HCT116 (cell line): ENCODE results near the gene C9orf152. TPM values are rescaled to one million over a fixed set of nuclear protein-coding genes. Genes with fewer than 3 reads are reported as not detected.

Experiments used
- ATAC-seq: fragments of 200-7000 bp; cut with Tn5 transposase; 2 replicates; pipeline ENCODE4 v1.9.1; 2020; ENCODE audit warnings: mild to moderate bottlenecking, moderate library complexity
- BruUV-seq: library from RNA; stranded (reverse); fragments of 400-500 nt; replicated peaks from 2 replicates; lab custom pipeline; 2021; lab: Mats Ljungman, UMichigan
- CTCF ChIA-PET: fragments of 300-600 bp; sonication (Branson Sonifier 250); formaldehyde crosslinking; loops from one replicate; lab custom pipeline; 2021; ENCODE audit warnings: antibody characterized with exemption; lab: Charles Lee
- POLR2A ChIA-PET: fragments of 300-600, 350-600 bp; sonication (Branson Sonifier 250); formaldehyde crosslinking; loops from one replicate; lab custom pipeline; 2021; ENCODE audit warnings: antibody characterized with exemption; lab: Charles Lee
- RAD21 ChIA-PET, 2 experiments: fragments of 300-600 bp; sonication (Branson Sonifier 250); formaldehyde crosslinking; loops; one replicate each; lab custom pipeline; 2023; ENCODE audit warnings: low total read pairs in 2 of 2; ENCODE audit not compliant: uncharacterized antibody in 2 of 2, unreplicated experiment in 2 of 2, low non-redundant PET in 1 of 2; lab: Charles Lee
- DNase-seq: peaks from one replicate; pipeline ENCODE4 v3.0.0-alpha.2; 2010; ENCODE audit warnings: low read depth, low spot score
- H2AFZ ChIP-seq: fragments of 200-600 bp; shearing (Covaris generic), sonication (generic); 2 replicates; pipeline ENCODE4 v1.6.1; 2017; ENCODE audit warnings: low read depth, mixed run types, mixed read lengths, antibody characterized with exemption, low read length; ENCODE audit not compliant: poor library complexity, severe bottlenecking
- H3K27ac ChIP-seq: 2 replicates; pipeline ENCODE4 v1.5.1; 2012; ENCODE audit warnings: low read depth, low read length
- H3K27me3 ChIP-seq: fragments of 200-600 bp; sonication (generic); 2 replicates; pipeline ENCODE4 v1.6.1; 2016; ENCODE audit warnings: mixed run types, low read length, mixed read lengths; ENCODE audit not compliant: insufficient read depth
- H3K36me3 ChIP-seq, 2 experiments: fragments of 200-500 bp in 1 of 2; fragments of 200-600 bp in 1 of 2; sonication (Bioruptor generic) in 1 of 2; sonication (generic) in 1 of 2; 2 replicates each; pipeline versions ENCODE4 v1.5.1 to v1.6.1; 2014 to 2016; ENCODE audit warnings: low read length in 2 of 2, inconsistent platforms in 1 of 2, mixed read lengths in 1 of 2, mixed run types in 1 of 2; ENCODE audit not compliant: insufficient read depth in 2 of 2, control insufficient read depth in 1 of 2
- H3K4me1 ChIP-seq, 2 experiments: fragments of 200-600 bp in 1 of 2; sonication (generic) in 1 of 2; 2 replicates each; pipeline versions ENCODE4 v1.5.1 to v1.6.1; 2012 to 2017; ENCODE audit warnings: low read length in 2 of 2, inconsistent platforms in 1 of 2, mild to moderate bottlenecking in 1 of 2, mixed read lengths in 1 of 2, mixed run types in 1 of 2, moderate library complexity in 1 of 2; ENCODE audit not compliant: insufficient read depth in 2 of 2, control insufficient read depth in 1 of 2
- H3K4me2 ChIP-seq: fragments of 200-600 bp; sonication (generic); 2 replicates; pipeline ENCODE4 v1.6.1; 2017; ENCODE audit warnings: mixed run types, low read length, mixed read lengths
- H3K4me3 ChIP-seq, 2 experiments: fragments of 200-600 bp in 1 of 2; sonication (generic) in 1 of 2; replicated peaks in 1 of 2; 2 replicates each; pipeline ENCODE4 v1.5.1; 2011 to 2016; ENCODE audit warnings: low read length in 2 of 2, control low read depth in 1 of 2, low read depth in 1 of 2, mild to moderate bottlenecking in 1 of 2, mixed read lengths in 1 of 2, mixed run types in 1 of 2
- H3K79me2 ChIP-seq: fragments of 200-600 bp; sonication (generic); 2 replicates; pipeline ENCODE4 v1.6.1; 2017; ENCODE audit warnings: mild to moderate bottlenecking, mixed run types, low read length, moderate library complexity, mixed read lengths; ENCODE audit not compliant: insufficient read depth
- H3K9ac ChIP-seq: fragments of 200-600 bp; sonication (generic); 2 replicates; pipeline ENCODE4 v1.6.1; 2016; ENCODE audit warnings: low read length, mixed read lengths
- H3K9me2 ChIP-seq: fragments of 200-600 bp; sonication (generic), shearing (Covaris generic); 2 replicates; pipeline ENCODE4 v1.6.1; 2017; ENCODE audit warnings: mixed run types, mild to moderate bottlenecking, moderate library complexity; ENCODE audit not compliant: insufficient read depth
- H3K9me3 ChIP-seq, 2 experiments: fragments of 200-500 bp in 1 of 2; fragments of 200-600 bp in 1 of 2; sonication (Bioruptor generic) in 1 of 2; sonication (generic) in 1 of 2; 2 replicates each; pipeline ENCODE4 v1.6.1; 2014 to 2017; ENCODE audit warnings: low read length in 2 of 2, mixed read lengths in 2 of 2, inconsistent platforms in 1 of 2, low read depth in 1 of 2, mild to moderate bottlenecking in 1 of 2, mixed run types in 1 of 2, moderate library complexity in 1 of 2; ENCODE audit not compliant: control insufficient read depth in 1 of 2, insufficient read depth in 1 of 2
- H4K20me1 ChIP-seq: fragments of 200-600 bp; sonication (generic), shearing (Covaris generic); 2 replicates; pipeline ENCODE4 v1.6.1; 2017; ENCODE audit warnings: mixed run types, mild to moderate bottlenecking, moderate library complexity; ENCODE audit not compliant: insufficient read depth
- CBX3 ChIP-seq: IDR thresholded peaks from 2 replicates; pipeline ENCODE4 v1.6.1; 2012; ENCODE audit warnings: low read depth
- EZH2 ChIP-seq: fragments of 200-600 bp; sonication (generic); IDR thresholded peaks from 2 replicates; pipeline ENCODE4 v1.6.1; 2017; ENCODE audit warnings: antibody characterized with exemption, mixed run types
- POLR2AphosphoS5 ChIP-seq: IDR thresholded peaks from 2 replicates; pipeline ENCODE4 v1.6.1; 2011; ENCODE audit warnings: mild to moderate bottlenecking, low read depth, low read length, moderate library complexity
- RAD21 ChIP-seq: IDR thresholded peaks from 2 replicates; pipeline ENCODE4 v1.6.1; 2012; ENCODE audit warnings: low read depth, mild to moderate bottlenecking
- REST ChIP-seq: IDR thresholded peaks from 2 replicates; pipeline ENCODE4 v1.6.1; 2012; ENCODE audit warnings: low read depth
- SIN3A ChIP-seq: IDR thresholded peaks from 2 replicates; pipeline ENCODE4 v1.6.1; 2012; ENCODE audit warnings: low read depth
- SP1 ChIP-seq: IDR thresholded peaks from 2 replicates; pipeline ENCODE4 v1.6.1; 2012; ENCODE audit warnings: low read depth
- SRF ChIP-seq: IDR thresholded peaks from 2 replicates; pipeline ENCODE4 v1.6.1; 2012; ENCODE audit warnings: low read depth
- TCF7L2 ChIP-seq: IDR thresholded peaks from 2 replicates; pipeline ENCODE4 v1.7.0; 2011; ENCODE audit warnings: borderline replicate concordance, inconsistent platforms; ENCODE audit not compliant: insufficient read depth, insufficient read length; ENCODE audit errors: extremely low read depth
- YY1 ChIP-seq: IDR thresholded peaks from 2 replicates; pipeline ENCODE4 v1.6.1; 2011; ENCODE audit warnings: low read length, low read depth, moderate library complexity, mild to moderate bottlenecking; ENCODE audit not compliant: insufficient replicate concordance; ENCODE audit errors: extremely low read depth
- ZFX ChIP-seq: fragments of 450-650 bp; IDR thresholded peaks from 2 replicates; pipeline ENCODE4 v1.6.1; 2017
- intact Hi-C: fragments of 100-400 bp; cut with micrococcal nuclease; formaldehyde crosslinking; loops from 2 replicates; pipeline ENCODE4 v1.10.0; 2022
- total RNA-seq: library from RNA; stranded (reverse); gene quantifications from one replicate; pipeline ENCODE4 v1.2.1, GENCODE V29; 2021; ENCODE audit not compliant: unreplicated experiment
- TF ChIP-seq, protein P1 (sequence below): IDR thresholded peaks from 2 replicates; pipeline ENCODE4 v1.6.1; 2012
- TF ChIP-seq, protein P2 (sequence below), 3 experiments: fragments of 200-600 bp in 1 of 3; sonication (generic) in 1 of 3; IDR thresholded peaks in 2 of 3; conservative IDR thresholded peaks in 1 of 3; 2 replicates each; pipeline ENCODE4 v1.5.1; 2012 to 2017; ENCODE audit warnings: low read depth in 2 of 3, low read length in 2 of 3, antibody characterized with exemption in 1 of 3, borderline replicate concordance in 1 of 3, control low read depth in 1 of 3, mild to moderate bottlenecking in 1 of 3, mixed read lengths in 1 of 3, mixed run types in 1 of 3, moderate library complexity in 1 of 3; ENCODE audit not compliant: insufficient read depth in 1 of 3
- TF ChIP-seq, protein P3 (sequence below): IDR thresholded peaks from 2 replicates; pipeline ENCODE4 v1.6.1; 2012
- TF ChIP-seq, protein P4 (sequence below): IDR thresholded peaks from 2 replicates; pipeline ENCODE4 v1.6.1; 2011; ENCODE audit warnings: mild to moderate bottlenecking, low read length, moderate library complexity; ENCODE audit not compliant: insufficient replicate concordance; ENCODE audit errors: extremely low read depth

The C9orf152 gene
- total RNA-seq, 1 experiment from 2014 or later: not detected

- CTCF ChIA-PET: interaction anchor here (1.0 to 1.4 kb wide), 2 partner anchors 172 to 368 kb away, joined by 3 to 4 read pairs; no protein-coding TSS in a partner anchor
- Histone ChIP-seq H3K27ac (peak overlapping the region; percentile 74), H3K4me1 (peaks cover 8 to 57% of the 10 kb centered on the region in 2 experiments), H4K20me1 (peaks cover 44% of the 10 kb centered on the region; the same call in 1 of the 2 replicates), H3K36me3 (peaks cover under 1 to 5% of the 10 kb centered on the region in 2 experiments; a peak in 2 of 4 replicates), H3K4me3 (peak overlapping the region; percentile 76 to 86), H3K27me3 (no peaks in the 10 kb centered on the region), H3K9me3 (no peaks in the 10 kb centered on the region), H3K79me2 (peaks cover 56% of the 10 kb centered on the region), H2AFZ (no peak overlapping the region), H3K9ac (peak overlapping the region; percentile 94), H3K4me2 (peak overlapping the region; percentile 87), H3K9me2 (no peaks in the 10 kb centered on the region)
- DNase-seq (no peak), ATAC-seq (peak; percentile 49)
- intact Hi-C loops: loop anchor here (5.0 kb wide), 1 partner anchor 1303 kb away; no protein-coding TSS in a partner anchor
- POLR2A ChIA-PET: interaction anchor here (0.7 to 2.9 kb wide), 15 partner anchors 10 to 355 kb away, joined by 3 to 23 read pairs (median 4); no protein-coding TSS in a partner anchor
- TF ChIP-seq CBX3: no peak
- TF ChIP-seq, protein P1, sequence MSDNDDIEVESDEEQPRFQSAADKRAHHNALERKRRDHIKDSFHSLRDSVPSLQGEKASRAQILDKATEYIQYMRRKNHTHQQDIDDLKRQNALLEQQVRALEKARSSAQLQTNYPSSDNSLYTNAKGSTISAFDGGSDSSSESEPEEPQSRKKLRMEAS: peak; percentile 76
- TF ChIP-seq POLR2AphosphoS5: peak; percentile 63; the same call in 1 of the 2 replicates
- TF ChIP-seq YY1: no peak
- TF ChIP-seq RAD21: no peak
- no peak for TF ChIP-seq REST
- peak; percentile 9 for TF ChIP-seq TCF7L2
- TF ChIP-seq, protein P2, sequence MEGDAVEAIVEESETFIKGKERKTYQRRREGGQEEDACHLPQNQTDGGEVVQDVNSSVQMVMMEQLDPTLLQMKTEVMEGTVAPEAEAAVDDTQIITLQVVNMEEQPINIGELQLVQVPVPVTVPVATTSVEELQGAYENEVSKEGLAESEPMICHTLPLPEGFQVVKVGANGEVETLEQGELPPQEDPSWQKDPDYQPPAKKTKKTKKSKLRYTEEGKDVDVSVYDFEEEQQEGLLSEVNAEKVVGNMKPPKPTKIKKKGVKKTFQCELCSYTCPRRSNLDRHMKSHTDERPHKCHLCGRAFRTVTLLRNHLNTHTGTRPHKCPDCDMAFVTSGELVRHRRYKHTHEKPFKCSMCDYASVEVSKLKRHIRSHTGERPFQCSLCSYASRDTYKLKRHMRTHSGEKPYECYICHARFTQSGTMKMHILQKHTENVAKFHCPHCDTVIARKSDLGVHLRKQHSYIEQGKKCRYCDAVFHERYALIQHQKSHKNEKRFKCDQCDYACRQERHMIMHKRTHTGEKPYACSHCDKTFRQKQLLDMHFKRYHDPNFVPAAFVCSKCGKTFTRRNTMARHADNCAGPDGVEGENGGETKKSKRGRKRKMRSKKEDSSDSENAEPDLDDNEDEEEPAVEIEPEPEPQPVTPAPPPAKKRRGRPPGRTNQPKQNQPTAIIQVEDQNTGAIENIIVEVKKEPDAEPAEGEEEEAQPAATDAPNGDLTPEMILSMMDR (IDR thresholded peaks at IDR 0.05 in 2 of 3, conservative IDR thresholded peaks at IDR 0.05 in 1 of 3; ENCODE audit: borderline replicate concordance in 1 of 3, insufficient read depth in 1 of 3, low read depth in 2 of 3, low read length in 2 of 3): no peak
- peak; percentile 85 for TF ChIP-seq ZFX
- no peak for TF ChIP-seq EZH2
- peak; percentile 0; the same call in 1 of the 2 replicates for TF ChIP-seq SIN3A
- no peak for TF ChIP-seq SRF
- no peak for TF ChIP-seq SP1
- TF ChIP-seq, protein P3, sequence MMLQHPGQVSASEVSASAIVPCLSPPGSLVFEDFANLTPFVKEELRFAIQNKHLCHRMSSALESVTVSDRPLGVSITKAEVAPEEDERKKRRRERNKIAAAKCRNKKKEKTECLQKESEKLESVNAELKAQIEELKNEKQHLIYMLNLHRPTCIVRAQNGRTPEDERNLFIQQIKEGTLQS: no peak
- TF ChIP-seq, protein P4, sequence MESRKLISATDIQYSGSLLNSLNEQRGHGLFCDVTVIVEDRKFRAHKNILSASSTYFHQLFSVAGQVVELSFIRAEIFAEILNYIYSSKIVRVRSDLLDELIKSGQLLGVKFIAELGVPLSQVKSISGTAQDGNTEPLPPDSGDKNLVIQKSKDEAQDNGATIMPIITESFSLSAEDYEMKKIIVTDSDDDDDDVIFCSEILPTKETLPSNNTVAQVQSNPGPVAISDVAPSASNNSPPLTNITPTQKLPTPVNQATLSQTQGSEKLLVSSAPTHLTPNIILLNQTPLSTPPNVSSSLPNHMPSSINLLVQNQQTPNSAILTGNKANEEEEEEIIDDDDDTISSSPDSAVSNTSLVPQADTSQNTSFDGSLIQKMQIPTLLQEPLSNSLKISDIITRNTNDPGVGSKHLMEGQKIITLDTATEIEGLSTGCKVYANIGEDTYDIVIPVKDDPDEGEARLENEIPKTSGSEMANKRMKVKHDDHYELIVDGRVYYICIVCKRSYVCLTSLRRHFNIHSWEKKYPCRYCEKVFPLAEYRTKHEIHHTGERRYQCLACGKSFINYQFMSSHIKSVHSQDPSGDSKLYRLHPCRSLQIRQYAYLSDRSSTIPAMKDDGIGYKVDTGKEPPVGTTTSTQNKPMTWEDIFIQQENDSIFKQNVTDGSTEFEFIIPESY: no peak
- RAD21 ChIA-PET: no interaction called here
- no TSS peak for BruUV-seq
Measured at GRCh38 chr9:110255463-110256379, 47.8 kb upstream of the C9orf152 start.
